ENCODE data around the gene CAPN10. TPM values are rescaled to one million over a fixed set of nuclear protein-coding genes. Genes with fewer than 3 reads are reported as not detected.

Gene CAPN10
- total RNA-seq, 1 donor from 2014 or later, result 27.8 TPM

DNA sequence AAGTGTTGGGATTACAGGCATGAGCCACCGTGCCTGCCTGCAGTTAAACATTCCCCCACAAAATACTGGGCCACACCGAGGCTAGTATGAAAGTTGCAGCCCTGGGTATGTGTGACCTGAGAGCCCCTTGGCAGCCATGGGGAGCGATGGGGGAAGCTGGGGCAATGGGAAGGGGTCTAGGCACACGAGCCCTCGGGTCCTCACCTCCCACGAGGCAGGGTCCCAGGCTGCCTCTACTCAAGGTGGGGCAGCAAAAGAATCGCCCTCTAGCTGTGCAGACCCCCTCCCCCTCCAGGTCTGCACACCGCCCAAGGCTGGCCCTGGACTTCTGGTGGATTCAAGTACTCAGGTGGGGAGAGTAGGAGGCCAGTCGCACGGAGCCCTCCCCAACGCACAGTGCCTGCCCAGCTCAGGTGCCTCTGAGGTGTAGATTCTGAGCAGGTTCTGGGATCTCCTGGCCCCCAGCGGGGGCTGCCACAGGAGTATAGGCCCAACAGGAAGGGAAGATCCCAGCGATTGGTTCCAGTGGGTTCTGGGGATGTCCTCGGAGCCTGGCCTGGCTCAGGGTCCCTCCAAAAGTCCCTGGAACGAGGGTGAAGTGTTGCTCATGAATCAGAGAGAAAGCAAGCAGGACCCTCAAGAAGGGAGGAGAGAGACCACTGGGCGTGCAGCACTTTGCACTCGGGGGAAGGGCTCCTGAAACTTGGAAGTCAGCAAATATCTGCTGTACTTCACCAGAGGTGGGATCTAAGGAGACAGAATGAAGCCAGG is 41.4 kb downstream of the CAPN10 start:
- DNase-seq (ENCODE audit: low spot score in 2 of 2), result peak in 1 of 2 donors; percentile 54
- TF ChIP-seq, protein P1, sequence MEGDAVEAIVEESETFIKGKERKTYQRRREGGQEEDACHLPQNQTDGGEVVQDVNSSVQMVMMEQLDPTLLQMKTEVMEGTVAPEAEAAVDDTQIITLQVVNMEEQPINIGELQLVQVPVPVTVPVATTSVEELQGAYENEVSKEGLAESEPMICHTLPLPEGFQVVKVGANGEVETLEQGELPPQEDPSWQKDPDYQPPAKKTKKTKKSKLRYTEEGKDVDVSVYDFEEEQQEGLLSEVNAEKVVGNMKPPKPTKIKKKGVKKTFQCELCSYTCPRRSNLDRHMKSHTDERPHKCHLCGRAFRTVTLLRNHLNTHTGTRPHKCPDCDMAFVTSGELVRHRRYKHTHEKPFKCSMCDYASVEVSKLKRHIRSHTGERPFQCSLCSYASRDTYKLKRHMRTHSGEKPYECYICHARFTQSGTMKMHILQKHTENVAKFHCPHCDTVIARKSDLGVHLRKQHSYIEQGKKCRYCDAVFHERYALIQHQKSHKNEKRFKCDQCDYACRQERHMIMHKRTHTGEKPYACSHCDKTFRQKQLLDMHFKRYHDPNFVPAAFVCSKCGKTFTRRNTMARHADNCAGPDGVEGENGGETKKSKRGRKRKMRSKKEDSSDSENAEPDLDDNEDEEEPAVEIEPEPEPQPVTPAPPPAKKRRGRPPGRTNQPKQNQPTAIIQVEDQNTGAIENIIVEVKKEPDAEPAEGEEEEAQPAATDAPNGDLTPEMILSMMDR (IDR thresholded peaks at IDR 0.05), result no peak
- Histone ChIP-seq H3K27ac (no peak overlapping the region), H3K9me3 (no peaks in the 10 kb centered on the region), H3K36me3 (no peaks in the 10 kb centered on the region), H3K4me1 (no peaks in the 10 kb centered on the region), H3K27me3 (no peaks in the 10 kb centered on the region), H3K4me3 (no peak overlapping the region)
- intact Hi-C loops (cut with DNase I), result no loop called here

DNA sequence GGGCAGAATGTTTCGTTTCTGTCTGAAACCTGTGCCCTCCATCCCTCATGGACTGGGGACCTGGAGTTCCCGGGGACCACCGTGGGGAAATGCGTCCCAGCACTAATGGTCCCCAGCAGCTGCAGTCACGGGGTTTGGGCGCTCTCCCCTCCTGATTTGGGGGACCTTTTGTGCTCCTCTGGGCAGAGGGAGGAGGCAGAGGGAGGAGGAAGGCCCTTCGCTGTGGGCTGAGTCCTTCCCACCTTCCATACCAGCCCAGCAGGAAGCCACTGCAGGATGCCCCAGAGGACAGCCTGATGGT is 41.9 kb downstream of the CAPN10 start:
- H3K27me3 ChIP-seq, result no peaks in the 10 kb centered on the region
- no peaks in the 10 kb centered on the region for H3K9me3 ChIP-seq
- H3K4me1 ChIP-seq, result no peaks in the 10 kb centered on the region
- TF ChIP-seq, protein P1 (IDR thresholded peaks at IDR 0.05), result no peak
- DNase-seq (ENCODE audit: low spot score in 2 of 2), result no peak
- no peak overlapping the region for H3K27ac ChIP-seq
- intact Hi-C loops (cut with DNase I), result no loop called here
- H3K4me3 ChIP-seq, result no peak overlapping the region
- no peaks in the 10 kb centered on the region for H3K36me3 ChIP-seq

DNA sequence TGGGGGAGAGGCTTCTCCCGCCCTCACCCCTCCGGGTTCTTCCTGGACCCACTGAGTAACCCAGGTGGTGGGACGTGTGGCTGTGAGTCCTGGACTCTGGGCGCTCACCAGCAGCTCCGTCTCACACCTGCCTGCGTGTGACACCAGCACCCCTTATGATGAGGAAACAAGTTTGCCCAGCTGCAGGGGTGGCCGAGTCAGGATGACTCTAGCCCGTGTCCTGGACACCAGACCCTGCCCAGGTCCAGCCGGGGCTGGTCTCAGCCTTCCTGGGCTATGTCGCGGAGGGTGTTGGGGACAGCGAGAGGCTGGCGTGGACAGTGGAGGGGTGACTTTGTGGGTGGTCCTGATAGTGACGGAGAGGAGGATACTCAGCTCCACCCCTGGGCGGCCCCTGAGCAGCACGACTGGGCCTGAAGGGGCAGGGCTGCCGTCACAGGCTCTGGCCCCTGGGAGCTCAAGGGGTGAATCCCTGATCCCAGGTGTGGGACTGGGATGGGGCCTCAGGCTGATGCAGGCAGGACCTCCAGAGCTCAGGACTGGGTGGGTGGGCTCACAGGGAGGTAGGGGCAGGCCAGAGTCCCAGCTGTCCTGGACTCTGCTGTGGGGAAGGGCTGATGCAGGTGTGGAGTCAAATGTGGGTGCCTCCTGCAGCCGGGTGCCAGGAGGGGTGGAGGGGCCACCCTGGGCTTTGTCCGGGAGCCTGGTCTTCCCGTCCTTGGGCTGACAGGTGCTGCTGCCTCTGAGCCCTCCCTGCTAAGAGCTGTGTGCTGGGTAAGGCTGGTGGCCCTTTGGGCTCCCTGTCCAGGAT is 42.5 kb downstream of the CAPN10 start:
- Histone ChIP-seq H3K4me3 (no peak overlapping the region), H3K4me1 (no peaks in the 10 kb centered on the region), H3K27ac (no peak overlapping the region), H3K9me3 (no peaks in the 10 kb centered on the region), H3K27me3 (no peaks in the 10 kb centered on the region), H3K36me3 (no peaks in the 10 kb centered on the region)
- TF ChIP-seq, protein P1 (IDR thresholded peaks at IDR 0.05), result no peak
- peak in 1 of 2 donors; percentile 55 for DNase-seq (ENCODE audit: low spot score in 2 of 2)
- intact Hi-C loops (cut with DNase I), result no loop called here

DNA sequence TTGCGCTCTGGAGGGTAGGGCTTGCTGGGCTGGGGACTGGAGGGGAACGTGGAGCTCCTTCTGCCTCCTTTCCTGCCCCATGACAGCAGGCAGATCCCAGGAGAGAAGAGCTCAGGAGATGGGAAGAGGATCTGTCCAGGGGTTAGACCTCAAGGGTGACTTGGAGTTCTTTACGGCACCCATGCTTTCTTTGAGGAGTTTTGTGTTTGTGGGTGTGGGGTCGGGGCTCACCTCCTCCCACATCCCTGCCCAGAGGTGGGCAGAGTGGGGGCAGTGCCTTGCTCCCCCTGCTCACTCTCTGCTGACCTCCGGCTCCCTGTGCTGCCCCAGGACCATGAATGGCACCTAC is 43.1 kb downstream of the CAPN10 start:
- H3K9me3 ChIP-seq, result no peaks in the 10 kb centered on the region
- no peaks in the 10 kb centered on the region for H3K4me1 ChIP-seq
- no peaks in the 10 kb centered on the region for H3K36me3 ChIP-seq
- intact Hi-C loops (cut with DNase I), result no loop called here
- H3K27me3 ChIP-seq, result no peaks in the 10 kb centered on the region
- H3K4me3 ChIP-seq, result no peak overlapping the region
- H3K27ac ChIP-seq, result no peak overlapping the region
- DNase-seq (ENCODE audit: low spot score in 2 of 2), result no peak
- TF ChIP-seq, protein P1 (IDR thresholded peaks at IDR 0.05), result no peak

DNA sequence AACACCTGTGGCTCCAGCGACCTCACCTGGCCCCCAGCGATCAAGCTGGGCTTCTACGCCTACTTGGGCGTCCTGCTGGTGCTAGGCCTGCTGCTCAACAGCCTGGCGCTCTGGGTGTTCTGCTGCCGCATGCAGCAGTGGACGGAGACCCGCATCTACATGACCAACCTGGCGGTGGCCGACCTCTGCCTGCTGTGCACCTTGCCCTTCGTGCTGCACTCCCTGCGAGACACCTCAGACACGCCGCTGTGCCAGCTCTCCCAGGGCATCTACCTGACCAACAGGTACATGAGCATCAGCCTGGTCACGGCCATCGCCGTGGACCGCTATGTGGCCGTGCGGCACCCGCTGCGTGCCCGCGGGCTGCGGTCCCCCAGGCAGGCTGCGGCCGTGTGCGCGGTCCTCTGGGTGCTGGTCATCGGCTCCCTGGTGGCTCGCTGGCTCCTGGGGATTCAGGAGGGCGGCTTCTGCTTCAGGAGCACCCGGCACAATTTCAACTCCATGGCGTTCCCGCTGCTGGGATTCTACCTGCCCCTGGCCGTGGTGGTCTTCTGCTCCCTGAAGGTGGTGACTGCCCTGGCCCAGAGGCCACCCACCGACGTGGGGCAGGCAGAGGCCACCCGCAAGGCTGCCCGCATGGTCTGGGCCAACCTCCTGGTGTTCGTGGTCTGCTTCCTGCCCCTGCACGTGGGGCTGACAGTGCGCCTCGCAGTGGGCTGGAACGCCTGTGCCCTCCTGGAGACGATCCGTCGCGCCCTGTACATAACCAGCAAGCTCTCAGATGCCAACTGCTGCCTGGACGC is 43.6 kb downstream of the CAPN10 start:
- H3K36me3 ChIP-seq, result no peaks in the 10 kb centered on the region
- H3K9me3 ChIP-seq, result no peaks in the 10 kb centered on the region
- DNase-seq (ENCODE audit: low spot score in 2 of 2), result peak in 1 of 2 donors; percentile 60
- TF ChIP-seq, protein P1 (IDR thresholded peaks at IDR 0.05), result no peak
- no peaks in the 10 kb centered on the region for H3K27me3 ChIP-seq
- no peak overlapping the region for H3K27ac ChIP-seq
- H3K4me3 ChIP-seq, result no peak overlapping the region
- intact Hi-C loops (cut with DNase I), result no loop called here
- H3K4me1 ChIP-seq, result no peaks in the 10 kb centered on the region
